Activated CD4-positive, alpha-beta T cell treated with anti-CD3 and anti-CD28 coated beads, Interleukin-2, amount 10 ng/mL, durations not matched to agents 24 days and 14 days (primary cell): ENCODE results near the gene MSI2. TPM values are rescaled to one million over a fixed set of nuclear protein-coding genes. Genes with fewer than 3 reads are reported as not detected.

Experiments
- DNase-seq: peaks from one replicate; pipeline ENCODE4 v3.0.0; 2022
- H3K27ac Mint-ChIP-seq: one replicate; pipeline ENCODE4 v1.8.0; 2022; ENCODE audit warnings: mild to moderate bottlenecking, mixed read lengths
- H3K27me3 Mint-ChIP-seq: one replicate; pipeline ENCODE4 v1.8.0; 2022; ENCODE audit warnings: mixed read lengths
- H3K36me3 Mint-ChIP-seq: one replicate; pipeline ENCODE4 v1.8.0; 2022; ENCODE audit warnings: low read depth, mild to moderate bottlenecking, mixed read lengths
- H3K4me1 Mint-ChIP-seq: one replicate; pipeline ENCODE4 v1.8.0; 2021; ENCODE audit warnings: mixed read lengths
- H3K4me3 Mint-ChIP-seq: one replicate; pipeline ENCODE4 v1.8.0; 2022; ENCODE audit warnings: mild to moderate bottlenecking, moderate library complexity, mixed read lengths
- H3K9me3 Mint-ChIP-seq: one replicate; pipeline ENCODE4 v1.8.0; 2021; ENCODE audit warnings: mixed read lengths
- intact Hi-C: fragments of 100-400 bp; cut with micrococcal nuclease; formaldehyde crosslinking; loops from one replicate; pipeline ENCODE4 v1.15.1; 2023
- total RNA-seq: library from RNA; stranded (reverse); gene quantifications from 2 replicates; pipeline ENCODE4 v1.2.3, GENCODE V29; 2022

MSI2 gene
- total RNA-seq, 1 donor from 2014 or later, result 172 TPM

DNA sequence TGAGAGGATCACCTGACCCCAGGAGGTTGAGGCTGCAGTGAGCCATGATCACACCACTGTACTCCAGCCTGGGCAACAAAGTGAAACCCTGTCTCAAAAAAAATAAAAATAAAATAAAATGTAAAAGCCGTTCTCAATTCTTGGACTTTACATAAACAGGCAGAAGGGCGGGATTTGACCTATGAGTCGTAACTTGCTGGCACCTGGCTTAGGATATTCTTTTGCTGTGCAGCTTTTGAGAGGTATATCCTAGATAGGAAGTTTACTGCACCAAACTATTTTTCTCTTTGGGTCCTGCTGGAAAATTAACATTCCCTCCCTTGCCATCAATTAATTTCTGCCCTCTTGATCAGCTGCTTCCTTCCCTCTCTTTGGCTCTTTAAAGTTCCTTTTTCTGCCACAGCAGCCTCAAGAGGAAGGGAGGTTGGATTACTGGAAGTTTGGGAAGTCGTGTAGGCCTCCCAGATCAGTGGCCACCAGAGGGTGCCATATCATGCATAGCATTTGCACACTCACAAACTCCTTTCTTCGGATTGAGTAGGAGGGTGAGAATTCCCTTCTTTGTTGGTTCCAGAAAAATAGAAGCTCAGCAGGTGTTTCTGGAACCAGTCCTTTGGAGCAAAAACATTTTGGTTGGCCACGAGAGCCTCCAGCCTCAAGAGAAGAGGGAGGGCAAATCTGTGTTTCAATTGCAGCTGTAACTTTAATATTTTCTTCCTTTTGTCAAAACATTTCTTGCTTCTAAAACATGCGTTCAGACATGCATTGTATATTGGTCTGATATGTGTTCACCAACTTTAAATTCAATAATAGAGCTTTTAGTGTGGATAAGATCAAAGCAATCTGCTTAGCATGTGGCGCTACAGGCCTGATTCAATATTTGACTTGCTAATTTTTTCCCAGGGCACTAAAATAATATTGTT lies 341.5 kb downstream of the MSI2 start:
- peak; percentile 73 for DNase-seq
- H3K9me3 Mint-ChIP-seq, result peaks cover 7% of the 10 kb centered on the region
- peaks cover 46% of the 10 kb centered on the region for H3K4me1 Mint-ChIP-seq
- intact Hi-C loops, result no loop called here
- no peaks in the 10 kb centered on the region for H3K27me3 Mint-ChIP-seq
- peaks cover 30% of the 10 kb centered on the region for H3K36me3 Mint-ChIP-seq
- H3K4me3 Mint-ChIP-seq, result no peak overlapping the region
- peak overlapping the region; percentile 50 for H3K27ac Mint-ChIP-seq

DNA sequence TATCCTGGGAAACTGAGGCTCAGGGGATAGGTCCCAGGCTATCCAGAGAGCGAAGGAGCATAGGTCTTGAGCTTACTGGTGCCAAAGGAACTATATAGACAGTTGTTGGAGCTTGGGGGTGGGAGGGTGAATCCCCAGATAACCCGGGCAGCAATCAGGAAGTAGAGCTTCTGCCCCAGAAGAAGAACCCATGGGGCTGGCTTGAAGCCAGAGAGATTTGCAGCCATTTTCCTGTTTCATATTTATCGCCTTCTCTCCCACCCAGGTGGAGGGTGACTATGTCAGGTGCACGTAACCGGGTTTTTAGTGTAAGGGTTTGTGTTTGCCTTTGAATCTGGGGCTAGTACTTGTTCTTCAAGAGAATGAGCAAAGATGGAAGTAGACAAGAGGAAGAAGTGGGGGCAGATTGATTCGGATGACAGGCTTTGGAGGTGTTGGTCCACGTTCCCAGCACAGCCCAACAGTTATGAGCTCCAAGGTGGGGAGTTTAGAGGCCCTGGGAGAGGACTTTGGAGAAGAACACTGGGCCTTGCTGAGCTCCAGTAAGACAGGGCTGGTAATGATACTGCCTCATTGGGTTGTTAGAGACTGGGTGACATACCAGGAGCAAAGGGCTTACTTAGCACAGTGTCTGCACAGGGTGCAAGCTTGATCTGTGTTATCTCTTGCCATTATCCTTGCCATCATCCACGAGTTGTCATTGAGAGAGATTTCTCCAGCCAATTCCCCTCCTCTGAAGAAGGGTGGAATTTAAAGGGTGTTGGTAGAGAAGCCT lies 343.1 kb downstream of the MSI2 start:
- peak; percentile 73 for DNase-seq
- intact Hi-C loops, result loop anchor here (2.0 to 5.0 kb wide), 2 partner anchors 73 to 137 kb away; no protein-coding TSS in a partner anchor
- Mint-ChIP-seq H3K36me3 (peaks cover 23% of the 10 kb centered on the region), H3K27me3 (no peaks in the 10 kb centered on the region), H3K27ac (peak overlapping the region; percentile 84), H3K4me3 (peak overlapping the region; percentile 56), H3K9me3 (peaks cover 7% of the 10 kb centered on the region), H3K4me1 (peaks cover 60% of the 10 kb centered on the region)

DNA sequence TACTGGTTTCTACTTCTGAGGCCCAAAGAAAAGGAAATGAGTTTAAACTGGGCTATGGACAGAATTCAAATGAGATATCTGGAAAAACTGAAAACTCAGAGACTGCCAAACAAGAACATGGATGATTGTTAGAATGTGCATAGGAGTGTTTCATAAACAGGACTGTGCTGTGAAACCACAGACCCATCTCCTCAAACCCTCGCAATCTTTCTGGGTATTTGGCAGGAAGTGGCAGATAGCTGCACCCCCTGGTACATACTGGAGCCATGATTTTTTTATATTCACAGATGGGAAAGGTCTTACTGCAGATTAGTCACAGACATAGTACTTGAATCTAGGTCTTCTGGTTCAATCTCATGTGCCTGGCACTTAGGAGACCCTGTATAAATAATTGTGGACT lies 343.8 kb downstream of the MSI2 start:
- peak overlapping the region; percentile 56 for H3K4me3 Mint-ChIP-seq
- H3K9me3 Mint-ChIP-seq, result peaks cover 4% of the 10 kb centered on the region
- no peaks in the 10 kb centered on the region for H3K27me3 Mint-ChIP-seq
- peaks cover 66% of the 10 kb centered on the region for H3K4me1 Mint-ChIP-seq
- intact Hi-C loops, result loop anchor here (2.0 to 5.0 kb wide), 2 partner anchors 73 to 138 kb away; no protein-coding TSS in a partner anchor
- peak; percentile 85 for DNase-seq
- peaks cover 19% of the 10 kb centered on the region for H3K36me3 Mint-ChIP-seq
- peak overlapping the region; percentile 84 for H3K27ac Mint-ChIP-seq

DNA sequence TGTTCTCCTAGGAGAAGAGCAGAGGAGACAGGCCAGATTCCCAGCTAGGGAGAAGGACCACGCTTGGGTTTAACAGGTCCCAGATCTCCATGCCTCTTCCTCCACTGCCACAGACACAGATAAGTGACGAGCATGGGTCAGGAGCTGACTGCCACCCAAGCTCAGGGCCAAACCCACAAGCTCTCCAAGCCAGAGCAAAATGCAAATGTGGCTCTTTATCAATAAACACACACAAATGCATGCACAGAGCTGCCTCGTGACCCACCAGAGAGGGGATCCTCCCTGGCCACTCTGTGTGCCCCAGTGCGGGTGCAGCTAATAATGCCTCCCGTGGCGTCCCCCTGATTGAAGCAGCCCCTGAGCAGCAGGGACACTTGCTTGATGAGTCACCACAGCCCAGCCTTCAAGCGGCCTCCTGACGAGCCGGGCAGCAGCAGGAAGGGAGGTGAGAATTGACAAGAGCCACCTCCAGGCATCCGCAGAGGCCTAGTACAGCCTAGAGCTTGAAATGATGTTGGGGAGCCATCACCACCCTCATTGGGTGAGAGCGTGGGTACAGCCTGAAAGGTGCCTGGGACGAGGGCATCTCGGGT lies 344.9 kb downstream of the MSI2 start:
- Mint-ChIP-seq H3K9me3 (no peaks in the 10 kb centered on the region), H3K4me3 (no peak overlapping the region), H3K27me3 (no peaks in the 10 kb centered on the region), H3K36me3 (peaks cover 14% of the 10 kb centered on the region), H3K4me1 (peaks cover 76% of the 10 kb centered on the region), H3K27ac (peak overlapping the region; percentile 42)
- no peak for DNase-seq
- intact Hi-C loops, result loop anchor here (2.0 to 5.0 kb wide), 2 partner anchors 72 to 139 kb away; no protein-coding TSS in a partner anchor

DNA sequence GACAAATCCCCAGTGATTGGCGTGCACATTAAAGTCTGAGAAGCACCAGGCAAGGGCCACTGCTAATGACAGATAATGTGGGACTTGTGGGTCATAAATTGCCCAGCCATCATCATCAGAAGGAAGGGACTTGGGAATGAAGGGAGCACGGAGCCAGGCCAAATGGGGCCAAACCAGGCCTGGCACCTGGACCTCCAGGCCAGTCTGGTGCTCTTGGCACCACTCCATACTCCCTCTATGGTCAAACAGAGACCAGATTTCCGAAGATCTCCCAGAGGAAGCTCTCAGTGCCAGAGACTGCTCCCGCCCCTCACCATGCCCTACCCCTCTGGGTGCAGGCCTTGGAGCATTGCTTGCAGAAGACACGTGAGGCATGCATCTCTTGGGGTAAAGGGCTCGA lies 346.6 kb downstream of the MSI2 start:
- peak overlapping the region; percentile 66 for H3K27ac Mint-ChIP-seq
- H3K4me3 Mint-ChIP-seq, result no peak overlapping the region

DNA sequence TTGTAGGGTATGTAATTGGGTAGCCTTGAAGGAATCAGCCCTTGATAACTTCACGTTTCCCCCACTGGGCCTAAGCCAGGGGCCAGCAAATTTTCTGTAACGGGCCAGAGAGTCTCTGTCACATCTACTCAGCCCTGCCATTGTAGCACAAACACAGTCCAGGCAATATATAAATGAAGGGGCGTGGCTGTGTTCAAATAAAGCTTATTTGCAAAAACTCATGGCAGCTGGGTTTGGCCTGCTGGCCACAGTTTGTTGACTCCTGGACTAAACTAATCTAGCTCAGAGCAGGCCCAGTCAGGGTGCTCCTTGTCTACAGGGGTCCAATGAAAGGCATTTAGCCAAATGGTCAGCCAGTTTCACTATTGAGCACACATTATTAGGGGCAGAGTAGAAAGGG lies 347.2 kb downstream of the MSI2 start:
- peak overlapping the region; percentile 95 for H3K27ac Mint-ChIP-seq
- H3K4me1 Mint-ChIP-seq, result peaks cover 79% of the 10 kb centered on the region
- no peaks in the 10 kb centered on the region for H3K27me3 Mint-ChIP-seq
- H3K9me3 Mint-ChIP-seq, result no peaks in the 10 kb centered on the region
- no peak for DNase-seq
- peaks cover 11% of the 10 kb centered on the region for H3K36me3 Mint-ChIP-seq
- H3K4me3 Mint-ChIP-seq, result peak overlapping the region; percentile 67
- intact Hi-C loops, result loop anchor here (5.0 kb wide), 1 partner anchor 141 kb away; no protein-coding TSS in a partner anchor

More for the DNA sequence above, 346.6 kb downstream of the MSI2 start:
- intact Hi-C loops, result loop anchor here (5.0 kb wide), 1 partner anchor 141 kb away; no protein-coding TSS in a partner anchor
- Mint-ChIP-seq H3K36me3 (peaks cover 12% of the 10 kb centered on the region), H3K27me3 (no peaks in the 10 kb centered on the region), H3K9me3 (no peaks in the 10 kb centered on the region), H3K4me1 (peaks cover 84% of the 10 kb centered on the region)
- no peak for DNase-seq

DNA sequence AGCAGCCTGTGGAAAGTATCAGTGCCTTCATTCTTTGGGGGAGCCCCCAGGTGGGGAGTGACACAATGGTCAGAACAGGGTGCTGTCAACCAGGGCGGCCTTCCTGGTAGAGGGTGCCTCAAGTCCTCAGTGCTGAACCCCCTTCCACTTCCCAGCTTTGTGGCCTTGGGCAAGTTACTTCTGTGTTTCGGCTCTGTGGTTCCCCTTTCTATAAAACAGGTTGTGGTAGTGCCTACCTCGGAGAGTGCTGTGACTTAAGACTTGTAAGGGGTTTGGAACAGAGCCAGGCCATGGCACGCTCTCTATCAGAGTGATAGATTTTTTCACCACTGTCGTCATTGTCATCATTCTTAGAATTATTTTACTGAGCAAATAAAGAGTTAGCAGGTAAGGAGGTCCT lies 347.7 kb downstream of the MSI2 start:
- H3K27ac Mint-ChIP-seq, result peak overlapping the region; percentile 95
- H3K4me1 Mint-ChIP-seq, result peaks cover 75% of the 10 kb centered on the region
- peak overlapping the region; percentile 67 for H3K4me3 Mint-ChIP-seq
- H3K27me3 Mint-ChIP-seq, result no peaks in the 10 kb centered on the region
- no peaks in the 10 kb centered on the region for H3K9me3 Mint-ChIP-seq
- H3K36me3 Mint-ChIP-seq, result peaks cover 12% of the 10 kb centered on the region
- DNase-seq, result peak; percentile 83
- intact Hi-C loops, result loop anchor here (5.0 kb wide), 1 partner anchor 142 kb away; no protein-coding TSS in a partner anchor

DNA sequence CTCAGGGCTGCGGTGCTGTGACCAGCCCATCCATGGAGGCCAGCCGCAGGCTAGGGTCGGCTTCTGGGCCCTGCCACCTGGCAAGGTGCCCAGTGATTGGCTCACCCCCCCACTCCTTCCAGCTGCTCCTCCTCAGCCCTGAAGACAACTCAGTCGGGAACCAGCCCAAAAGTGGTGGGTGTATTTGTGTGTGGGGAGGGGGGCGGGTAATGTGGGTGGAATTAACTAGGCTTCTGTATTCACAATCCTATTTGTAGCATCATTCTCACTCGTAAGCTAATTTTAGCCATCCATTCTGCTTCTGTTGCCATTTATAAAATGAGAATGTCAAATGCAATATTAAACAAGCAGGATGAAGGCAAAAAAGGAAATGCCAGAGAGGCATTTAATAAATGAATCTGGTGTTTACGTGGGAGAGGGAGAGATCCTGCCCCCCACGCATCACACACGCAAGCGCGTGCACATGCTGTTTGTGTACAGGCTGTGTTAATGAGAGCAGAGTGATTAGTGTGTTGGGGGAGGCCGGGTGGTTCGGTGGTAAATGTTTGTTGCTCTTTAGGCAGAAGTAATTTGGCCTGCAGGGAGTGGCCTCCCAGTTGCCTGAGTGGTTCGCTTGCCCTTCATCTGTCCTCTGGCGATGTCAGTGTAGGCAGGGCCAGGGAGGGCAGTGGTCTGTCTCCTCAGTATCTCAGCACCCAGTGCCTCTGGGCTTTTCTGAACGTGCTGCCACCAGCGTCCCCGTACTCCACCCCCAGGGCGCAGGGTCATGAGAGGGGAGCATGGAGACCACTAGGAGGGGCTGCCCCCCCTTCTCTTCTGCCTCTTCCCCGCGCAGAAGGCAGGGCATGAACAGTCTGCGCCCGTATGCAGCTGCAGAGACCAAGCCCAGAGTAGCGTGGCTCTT lies 348.7 kb downstream of the MSI2 start:
- Mint-ChIP-seq H3K36me3 (peaks cover 13% of the 10 kb centered on the region), H3K27me3 (no peaks in the 10 kb centered on the region), H3K9me3 (no peaks in the 10 kb centered on the region), H3K4me3 (peak overlapping the region; percentile 67), H3K4me1 (peaks cover 65% of the 10 kb centered on the region), H3K27ac (peak overlapping the region; percentile 95)
- DNase-seq, result peak; percentile 73
- intact Hi-C loops, result loop anchor here (5.0 kb wide), 1 partner anchor 143 kb away; no protein-coding TSS in a partner anchor

DNA sequence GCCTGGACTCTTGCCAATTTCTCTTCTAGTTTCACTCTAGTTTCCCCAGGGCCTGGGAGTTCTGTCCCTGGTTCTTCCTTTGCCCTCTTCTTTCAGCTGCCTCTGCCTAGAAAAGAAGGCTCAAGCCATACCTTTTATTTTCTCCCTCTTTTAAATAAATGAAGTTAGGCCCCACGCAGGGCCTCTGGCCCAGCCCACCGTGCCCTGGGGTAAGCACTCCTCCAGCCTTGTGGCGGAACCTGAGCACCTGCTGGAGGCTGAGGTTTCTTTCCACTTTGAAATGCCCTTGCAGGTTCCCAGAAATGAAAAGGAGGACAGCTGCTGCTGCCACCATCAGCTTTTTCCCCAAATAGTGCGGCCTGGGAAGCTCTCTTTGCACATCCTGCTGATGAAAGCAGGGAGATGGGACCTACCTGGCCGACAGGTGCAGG lies 349.4 kb downstream of the MSI2 start:
- no peak for DNase-seq
- no peaks in the 10 kb centered on the region for H3K9me3 Mint-ChIP-seq
- peaks cover 12% of the 10 kb centered on the region for H3K36me3 Mint-ChIP-seq
- peak overlapping the region; percentile 67 for H3K4me3 Mint-ChIP-seq
- H3K4me1 Mint-ChIP-seq, result peaks cover 58% of the 10 kb centered on the region
- peak overlapping the region; percentile 95 for H3K27ac Mint-ChIP-seq
- H3K27me3 Mint-ChIP-seq, result no peaks in the 10 kb centered on the region
- intact Hi-C loops, result no loop called here

DNA sequence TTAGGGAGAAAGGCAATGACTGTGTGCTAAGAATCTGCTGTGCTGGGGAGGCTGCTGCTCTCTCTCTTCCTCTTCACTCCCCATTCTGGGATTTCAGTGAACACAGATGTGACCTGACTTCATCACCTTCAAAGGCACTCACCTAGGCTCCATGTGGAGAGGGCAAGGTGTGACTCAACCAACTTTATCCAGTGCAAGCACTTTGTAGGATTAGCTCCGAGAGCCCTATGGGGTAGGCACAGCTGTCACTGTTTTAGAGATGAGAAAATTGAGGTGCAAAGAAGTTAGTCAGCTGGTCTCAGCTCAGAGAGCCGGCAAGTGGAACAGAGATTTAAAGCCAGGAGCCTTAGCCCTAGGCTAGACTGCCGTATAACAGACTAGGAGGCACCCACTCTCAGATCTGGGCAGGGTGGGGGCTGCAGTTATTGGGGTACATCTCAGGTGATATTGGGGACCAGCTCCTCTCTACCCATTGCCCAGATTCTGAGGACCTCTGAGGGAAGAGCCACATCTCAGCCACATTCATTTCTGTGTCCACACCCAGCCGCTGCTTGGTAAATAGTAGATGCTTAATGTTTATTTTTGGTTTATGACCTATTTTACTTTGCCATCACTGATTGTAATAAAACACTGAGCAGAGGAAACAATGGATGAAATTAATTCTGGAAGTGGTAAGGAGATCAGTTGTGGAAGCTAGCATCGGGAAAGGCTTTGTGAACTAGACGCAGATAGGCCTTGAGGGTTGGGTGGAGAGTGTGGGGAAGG lies 350.0 kb downstream of the MSI2 start:
- Mint-ChIP-seq H3K9me3 (no peaks in the 10 kb centered on the region), H3K27ac (peak overlapping the region; percentile 72), H3K27me3 (no peaks in the 10 kb centered on the region), H3K36me3 (peaks cover 9% of the 10 kb centered on the region), H3K4me3 (no peak overlapping the region), H3K4me1 (peaks cover 52% of the 10 kb centered on the region)
- no peak for DNase-seq
- intact Hi-C loops, result no loop called here

DNA sequence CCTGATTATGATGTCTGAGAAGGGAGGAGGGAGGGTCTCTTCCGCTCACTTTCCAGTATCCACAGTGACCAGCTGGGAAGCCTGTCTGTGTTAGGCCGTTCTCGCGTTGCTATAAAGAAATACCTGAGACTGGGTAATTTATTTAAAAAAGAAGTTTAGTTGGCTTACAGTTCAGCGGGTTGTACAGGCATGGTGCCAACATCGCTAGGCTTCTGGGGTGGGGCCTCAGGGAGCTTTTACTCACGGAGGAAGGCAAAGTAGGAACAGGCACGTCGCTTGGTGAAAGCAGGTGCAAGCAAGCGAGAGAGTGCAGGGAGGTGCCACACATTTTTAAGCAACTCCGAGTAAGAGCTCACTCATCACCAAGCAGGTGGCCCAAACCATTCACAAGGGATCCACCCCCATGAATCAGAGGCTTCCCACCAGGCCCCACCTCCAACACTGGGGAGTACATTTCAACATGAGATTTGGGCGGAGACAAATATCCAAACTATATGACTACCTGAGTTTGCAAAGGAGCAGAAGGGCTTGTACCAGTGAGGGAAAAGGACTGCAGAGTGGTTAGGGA lies 351.3 kb downstream of the MSI2 start:
- no peak overlapping the region for H3K27ac Mint-ChIP-seq
- peaks cover 5% of the 10 kb centered on the region for H3K36me3 Mint-ChIP-seq
- peaks cover 46% of the 10 kb centered on the region for H3K4me1 Mint-ChIP-seq
- no peaks in the 10 kb centered on the region for H3K9me3 Mint-ChIP-seq
- H3K27me3 Mint-ChIP-seq, result no peaks in the 10 kb centered on the region
- no peak for DNase-seq
- H3K4me3 Mint-ChIP-seq, result no peak overlapping the region
- intact Hi-C loops, result no loop called here
